ENCODE measurements around the gene LINGO3. TPM values are rescaled to one million over a fixed set of nuclear protein-coding genes. Genes with fewer than 3 reads are reported as not detected.

Gene LINGO3
- total RNA-seq, 1 donor from 2014 or later = not detected

DNA sequence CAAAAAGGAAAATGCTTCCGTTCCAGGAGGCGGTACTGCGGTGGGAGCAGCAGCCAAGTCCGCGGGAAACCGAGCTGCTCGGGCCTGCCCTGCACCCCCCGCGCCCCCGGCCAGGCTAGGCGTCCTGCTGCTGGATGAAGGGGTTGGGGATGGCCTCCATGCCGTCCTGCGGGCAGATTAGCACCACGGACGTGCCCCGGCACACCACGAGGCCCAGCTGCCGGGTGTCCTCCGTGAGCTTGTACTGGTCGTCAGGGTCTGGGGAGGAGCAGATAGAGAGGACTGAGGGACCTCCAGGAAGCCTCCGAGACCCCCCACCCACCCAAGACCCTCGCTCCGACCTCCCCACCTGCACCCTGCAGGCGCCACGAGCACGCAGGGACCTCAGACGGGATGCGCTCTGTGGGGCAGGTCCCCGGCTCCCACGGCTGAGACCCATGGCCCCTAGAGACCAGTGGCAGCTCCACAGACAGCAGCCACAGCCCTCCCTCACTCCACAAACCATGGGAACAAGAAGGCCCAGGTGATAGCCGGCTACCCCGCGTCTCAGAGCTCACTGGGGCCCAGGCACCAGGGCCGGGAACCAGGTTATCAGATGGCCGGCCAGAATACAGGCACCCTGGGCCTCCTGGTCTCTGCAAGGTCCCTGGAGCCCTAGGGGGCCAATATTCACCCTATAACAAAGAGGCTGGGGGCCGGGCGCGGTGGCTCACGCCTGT, 13.8 kb upstream of the LINGO3 start:
- intact Hi-C loops (cut with DNase I) = no loop called here
- ATAC-seq = no peak
- TF ChIP-seq, protein P1, sequence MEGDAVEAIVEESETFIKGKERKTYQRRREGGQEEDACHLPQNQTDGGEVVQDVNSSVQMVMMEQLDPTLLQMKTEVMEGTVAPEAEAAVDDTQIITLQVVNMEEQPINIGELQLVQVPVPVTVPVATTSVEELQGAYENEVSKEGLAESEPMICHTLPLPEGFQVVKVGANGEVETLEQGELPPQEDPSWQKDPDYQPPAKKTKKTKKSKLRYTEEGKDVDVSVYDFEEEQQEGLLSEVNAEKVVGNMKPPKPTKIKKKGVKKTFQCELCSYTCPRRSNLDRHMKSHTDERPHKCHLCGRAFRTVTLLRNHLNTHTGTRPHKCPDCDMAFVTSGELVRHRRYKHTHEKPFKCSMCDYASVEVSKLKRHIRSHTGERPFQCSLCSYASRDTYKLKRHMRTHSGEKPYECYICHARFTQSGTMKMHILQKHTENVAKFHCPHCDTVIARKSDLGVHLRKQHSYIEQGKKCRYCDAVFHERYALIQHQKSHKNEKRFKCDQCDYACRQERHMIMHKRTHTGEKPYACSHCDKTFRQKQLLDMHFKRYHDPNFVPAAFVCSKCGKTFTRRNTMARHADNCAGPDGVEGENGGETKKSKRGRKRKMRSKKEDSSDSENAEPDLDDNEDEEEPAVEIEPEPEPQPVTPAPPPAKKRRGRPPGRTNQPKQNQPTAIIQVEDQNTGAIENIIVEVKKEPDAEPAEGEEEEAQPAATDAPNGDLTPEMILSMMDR (IDR thresholded peaks at IDR 0.05) = no peak
- H3K27ac ChIP-seq = no peak overlapping the region
- peaks cover 45% of the 10 kb centered on the region for H3K36me3 ChIP-seq
- peaks cover 5% of the 10 kb centered on the region for H3K4me1 ChIP-seq
- H3K9me3 ChIP-seq = no peaks in the 10 kb centered on the region
- H3K27me3 ChIP-seq (ENCODE audit: low read depth) = no peaks in the 10 kb centered on the region
- DNase-seq = no peak
- H3K4me3 ChIP-seq = no peak overlapping the region

DNA sequence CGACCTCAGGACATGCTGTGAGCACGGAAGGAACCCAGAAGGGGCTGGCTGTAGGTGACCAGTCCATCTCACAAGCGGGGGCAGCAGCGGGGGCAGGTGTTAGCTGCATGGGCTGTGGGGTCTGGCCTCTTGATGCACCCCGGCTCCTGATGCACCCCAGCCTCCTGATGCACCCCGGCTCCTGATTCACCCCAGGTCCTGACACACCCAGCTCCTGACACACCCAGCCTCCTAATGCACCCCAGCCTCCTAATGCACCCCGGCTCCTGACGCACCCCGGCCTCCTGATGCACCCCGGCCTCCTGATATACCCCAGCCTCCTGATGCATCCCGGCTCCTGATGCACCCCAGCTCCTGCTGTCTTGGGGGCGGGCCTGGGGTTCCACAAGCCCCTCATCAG, 13.0 kb upstream of the LINGO3 start:
- H3K36me3 ChIP-seq = peaks cover 45% of the 10 kb centered on the region
- H3K27ac ChIP-seq = no peak overlapping the region
- ATAC-seq (no peak), DNase-seq (no peak)
- TF ChIP-seq, protein P1 (IDR thresholded peaks at IDR 0.05) = no peak
- H3K27me3 ChIP-seq (ENCODE audit: low read depth) = no peaks in the 10 kb centered on the region
- H3K4me1 ChIP-seq = peaks cover 5% of the 10 kb centered on the region
- H3K9me3 ChIP-seq = no peaks in the 10 kb centered on the region
- intact Hi-C loops (cut with DNase I) = no loop called here
- no peak overlapping the region for H3K4me3 ChIP-seq

DNA sequence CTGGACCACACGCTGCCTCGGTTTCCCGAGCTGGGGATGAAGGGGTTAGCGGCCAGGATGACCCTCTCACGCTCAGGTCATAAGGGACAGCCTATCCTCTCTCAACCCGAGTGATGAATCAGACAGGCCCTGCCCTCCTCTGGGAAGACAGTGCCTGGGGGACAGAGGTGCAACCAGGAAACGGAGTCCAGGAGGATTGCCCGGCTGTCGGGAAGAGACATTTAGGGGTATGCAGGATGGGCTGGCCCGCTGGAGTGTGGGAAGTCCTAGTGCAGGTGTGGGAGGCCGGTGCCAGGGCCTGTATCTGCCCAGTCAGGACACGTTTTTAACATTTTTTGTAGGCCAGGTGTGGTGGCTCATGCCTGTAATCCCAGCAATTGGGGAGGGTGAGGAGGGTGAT, 12.1 kb upstream of the LINGO3 start:
- H3K27me3 ChIP-seq (ENCODE audit: low read depth) = no peaks in the 10 kb centered on the region
- ATAC-seq = no peak
- H3K4me3 ChIP-seq = no peak overlapping the region
- intact Hi-C loops (cut with DNase I) = no loop called here
- peaks cover 38% of the 10 kb centered on the region for H3K36me3 ChIP-seq
- TF ChIP-seq, protein P1 (IDR thresholded peaks at IDR 0.05) = no peak
- no peak overlapping the region for H3K27ac ChIP-seq
- no peak for DNase-seq
- H3K4me1 ChIP-seq = peaks cover 11% of the 10 kb centered on the region
- H3K9me3 ChIP-seq = no peaks in the 10 kb centered on the region

DNA sequence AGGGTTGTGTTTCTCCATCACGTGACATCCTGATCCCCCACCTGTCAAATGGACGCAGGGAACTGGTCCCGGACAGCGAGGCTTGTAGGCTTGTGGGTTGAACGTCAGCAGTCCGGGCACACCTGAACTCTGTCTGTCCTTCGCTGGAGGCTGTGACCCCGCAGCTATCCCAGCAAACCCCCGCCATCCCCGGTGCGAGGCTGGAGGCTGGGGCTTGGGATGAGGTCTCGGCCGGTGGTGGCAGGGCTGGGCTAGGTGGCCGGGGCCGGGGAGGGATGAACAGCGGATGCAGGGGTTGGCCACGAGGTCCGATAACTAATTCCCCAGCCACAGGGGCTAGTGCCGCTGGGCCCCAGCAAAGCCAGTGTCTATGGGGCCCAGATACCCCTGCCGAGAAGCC, 11.6 kb upstream of the LINGO3 start:
- TF ChIP-seq, protein P1 (IDR thresholded peaks at IDR 0.05) = no peak
- Histone ChIP-seq H3K9me3 (no peaks in the 10 kb centered on the region), H3K4me1 (peaks cover 11% of the 10 kb centered on the region), H3K4me3 (no peak overlapping the region), H3K36me3 (peaks cover 33% of the 10 kb centered on the region), H3K27me3 (ENCODE audit: low read depth) (no peaks in the 10 kb centered on the region), H3K27ac (no peak overlapping the region)
- ATAC-seq (no peak), DNase-seq (no peak)
- intact Hi-C loops (cut with DNase I) = no loop called here

DNA sequence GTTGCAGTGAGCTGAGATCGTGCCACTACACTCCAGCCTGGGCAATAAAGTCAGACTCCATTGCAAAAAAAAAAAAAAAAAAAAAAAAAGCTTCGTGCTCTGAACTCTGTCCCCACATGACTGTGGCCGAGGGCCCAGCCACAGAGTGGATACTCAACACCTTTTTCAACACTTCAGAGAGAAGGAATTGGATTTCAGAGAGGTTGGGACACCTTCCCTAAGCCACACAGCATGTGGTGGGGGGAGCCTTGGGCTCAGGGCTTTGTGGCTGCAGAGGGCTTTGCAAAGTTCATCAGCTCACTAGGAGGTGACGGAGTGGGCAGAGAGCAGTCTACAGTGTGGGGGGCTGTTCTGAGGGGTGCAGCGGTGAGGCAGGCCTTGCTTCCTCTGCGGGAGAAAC, 11.0 kb upstream of the LINGO3 start:
- Histone ChIP-seq H3K4me1 (peaks cover 11% of the 10 kb centered on the region), H3K27me3 (ENCODE audit: low read depth) (peaks cover under 1% of the 10 kb centered on the region), H3K36me3 (peaks cover 27% of the 10 kb centered on the region), H3K9me3 (no peaks in the 10 kb centered on the region), H3K4me3 (no peak overlapping the region), H3K27ac (no peak overlapping the region)
- intact Hi-C loops (cut with DNase I) = no loop called here
- ATAC-seq (no peak), DNase-seq (no peak)
- TF ChIP-seq, protein P1 (IDR thresholded peaks at IDR 0.05) = no peak

All from lower lobe of right lung (tissue), 2 donors.